HG03039 (cell line): ENCODE results near the gene TRA2B.

Experiments used
- ATAC-seq: cut with Tn5 transposase; IDR thresholded peaks from one replicate; pipeline ENCODE4 v1.9.1; 2021; ENCODE audit warnings: mild to moderate bottlenecking, moderate library complexity; ENCODE audit not compliant: unreplicated experiment

TRA2B gene

DNA sequence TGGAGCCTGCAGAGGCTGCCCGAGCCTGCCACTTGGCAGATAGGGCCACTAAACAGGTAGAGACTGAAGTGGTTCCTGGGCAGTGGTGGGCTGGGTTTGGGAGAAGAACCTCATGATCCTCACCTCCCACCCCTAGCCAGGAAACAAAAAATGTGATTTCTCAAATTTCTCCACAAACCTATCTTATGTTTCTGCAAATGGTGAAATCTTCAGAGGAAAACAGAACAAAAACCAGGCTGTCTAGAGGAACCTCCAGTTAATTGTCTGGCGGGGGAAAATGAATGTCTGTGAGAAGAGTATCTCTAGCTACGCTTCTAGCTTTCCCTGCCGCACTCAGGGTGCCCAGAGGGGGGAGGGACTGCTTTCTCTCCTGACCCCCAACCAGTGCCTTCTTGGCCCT is 55.9 kb downstream of the TRA2B start:
- ATAC-seq: no peak

DNA sequence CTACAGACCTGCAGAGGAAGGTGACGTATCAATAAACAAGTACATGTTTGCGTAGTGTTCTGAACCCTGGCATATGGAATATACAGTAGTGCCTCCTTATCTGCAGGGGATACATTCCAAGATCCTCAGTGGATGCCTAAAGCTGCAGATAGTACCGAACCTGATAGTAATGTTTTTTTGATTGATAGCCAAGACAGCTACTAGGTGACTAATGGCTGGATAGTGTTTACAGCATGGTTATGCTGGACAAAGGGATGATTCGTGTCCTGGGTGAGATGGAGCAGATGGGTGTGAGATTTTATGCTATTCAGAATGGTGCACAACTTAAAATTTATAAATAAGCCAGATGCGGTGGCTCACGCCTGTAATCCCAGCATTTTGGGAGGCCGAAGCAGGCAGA is 57.2 kb downstream of the TRA2B start:
- no peak for ATAC-seq

DNA sequence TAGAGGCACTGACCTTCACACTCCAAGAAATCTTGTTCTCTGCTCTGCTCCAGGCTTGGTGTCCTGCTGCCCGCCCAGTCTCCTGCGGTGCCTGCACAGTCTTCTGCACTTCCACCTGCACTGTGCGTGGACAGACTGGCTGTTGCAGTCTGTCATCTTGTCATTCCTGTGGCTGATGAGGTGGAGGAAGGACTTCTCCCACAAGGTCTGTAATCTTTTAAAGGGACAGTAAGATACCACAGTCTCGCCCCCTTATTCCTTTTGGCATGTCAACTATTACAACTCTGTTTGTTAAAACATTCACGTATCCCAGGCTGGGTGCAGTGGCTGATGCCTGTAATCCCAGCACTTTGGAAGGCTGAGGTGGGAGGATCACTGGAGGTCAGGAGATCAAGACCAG is 58.9 kb downstream of the TRA2B start:
- no peak for ATAC-seq

DNA sequence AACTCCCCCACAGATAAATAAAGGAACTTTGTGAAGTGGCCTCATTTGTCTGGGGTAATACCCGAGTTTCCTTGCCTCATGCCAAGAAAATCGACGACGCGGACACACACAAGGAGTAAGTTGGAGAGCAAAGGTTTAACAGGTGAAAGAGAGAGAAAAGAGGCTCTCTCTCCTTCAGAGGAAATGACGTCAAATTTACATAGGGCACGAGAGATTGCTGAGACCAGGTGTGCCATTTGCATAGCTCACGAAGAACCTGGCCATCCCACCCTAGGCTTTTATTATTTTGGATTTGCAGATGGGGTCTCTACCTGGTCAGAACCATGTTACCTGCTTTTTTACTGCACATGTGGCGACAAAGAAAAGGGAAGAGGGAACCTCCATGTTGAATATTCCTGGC is 63.7 kb downstream of the TRA2B start:
- ATAC-seq: no peak

DNA sequence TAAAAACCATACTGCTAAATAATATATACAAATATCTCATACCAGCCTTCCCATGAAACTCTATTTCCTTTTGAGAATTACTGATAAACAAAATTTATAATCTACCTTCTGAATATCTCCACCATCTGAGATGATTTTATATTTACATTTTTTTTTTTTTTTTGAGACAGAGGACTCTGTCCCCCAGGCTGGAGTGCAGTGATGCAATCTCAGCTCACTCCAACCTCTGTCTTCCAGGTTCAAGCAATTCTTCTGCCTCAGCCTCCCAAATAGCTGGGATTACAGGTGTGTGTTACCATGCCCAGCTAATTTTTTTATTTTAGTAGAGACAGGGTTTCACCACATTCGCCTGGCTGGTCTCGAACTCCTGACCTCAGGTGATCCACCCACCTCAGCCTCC is 70.2 kb downstream of the TRA2B start:
- no peak for ATAC-seq

DNA sequence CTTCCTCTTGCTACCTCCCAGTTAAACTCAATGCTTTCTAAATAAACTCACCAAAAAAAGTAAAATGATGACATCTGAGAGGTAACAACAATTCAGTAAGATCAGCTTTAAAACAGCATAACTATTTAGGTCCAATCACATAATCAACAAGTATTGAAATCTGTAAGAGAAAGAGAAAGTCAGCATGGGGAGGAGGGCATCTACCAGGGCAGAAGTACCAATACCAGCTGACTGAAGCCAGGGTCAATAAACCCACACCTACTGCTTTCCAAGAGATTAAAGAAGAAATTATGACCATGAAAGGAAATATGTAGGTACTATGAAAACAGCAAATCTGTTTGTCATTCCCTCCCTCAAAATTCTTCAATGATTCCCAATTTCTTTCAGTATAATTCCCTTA is 70.8 kb downstream of the TRA2B start:
- no peak for ATAC-seq

DNA sequence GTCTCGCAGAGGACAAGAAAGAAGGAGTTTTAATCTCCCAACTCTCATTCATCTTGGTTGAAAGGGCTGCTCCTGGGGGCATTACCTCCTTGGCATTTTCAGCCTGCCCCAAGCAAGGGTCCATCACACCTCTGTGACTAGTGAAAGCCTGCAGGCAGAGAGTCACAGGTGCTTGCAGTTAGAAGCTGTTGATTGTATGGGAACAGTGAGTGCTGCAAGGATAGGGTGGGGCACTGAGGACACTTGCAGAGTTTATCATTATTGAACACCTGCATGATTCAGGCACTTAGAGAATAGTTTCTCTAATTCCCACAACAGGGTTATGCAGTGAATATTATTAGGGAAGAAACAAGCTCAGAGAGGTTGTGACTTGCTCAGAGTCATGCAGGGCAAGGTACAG is 71.3 kb downstream of the TRA2B start:
- no peak for ATAC-seq
